ENCODE data around the gene SULT2B1. TPM values are rescaled to one million over a fixed set of nuclear protein-coding genes. Genes with fewer than 3 reads are reported as not detected.

The SULT2B1 gene
- total RNA-seq, 1 donor from 2014 or later = not detected

DNA sequence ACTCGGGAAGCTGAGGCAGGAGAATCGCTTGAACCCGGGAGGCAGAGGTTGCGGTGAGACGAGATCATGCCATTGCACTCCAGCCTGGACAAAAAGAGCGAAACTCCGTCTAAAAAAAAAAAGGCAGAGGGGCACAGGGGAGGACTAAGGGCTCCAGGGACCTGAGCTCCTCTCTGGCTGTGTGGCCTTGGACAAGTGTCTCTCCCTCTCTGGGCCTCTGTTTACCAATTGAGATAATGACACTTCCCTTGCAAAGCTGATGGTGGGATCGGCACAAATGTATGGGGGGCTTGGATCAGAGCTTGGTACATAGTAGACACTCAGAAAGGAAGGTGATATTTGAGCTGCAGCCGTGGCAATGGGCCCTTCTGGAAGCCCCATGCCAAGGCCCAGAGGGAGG is 43.2 kb downstream of the SULT2B1 start:
- H3K4me3 Mint-ChIP-seq = no peak overlapping the region
- H3K27me3 Mint-ChIP-seq (ENCODE audit: low read depth) = peaks cover 11% of the 10 kb centered on the region
- H3K4me1 Mint-ChIP-seq = no peaks in the 10 kb centered on the region
- H3K27ac Mint-ChIP-seq (ENCODE audit: unreplicated experiment) = no peak overlapping the region
- H3K36me3 Mint-ChIP-seq (ENCODE audit: low read depth) = no peaks in the 10 kb centered on the region
- H3K9me3 Mint-ChIP-seq = no peaks in the 10 kb centered on the region
- DNase-seq (ENCODE audit: low read depth, low spot score) = no peak
- TF ChIP-seq, protein P1, sequence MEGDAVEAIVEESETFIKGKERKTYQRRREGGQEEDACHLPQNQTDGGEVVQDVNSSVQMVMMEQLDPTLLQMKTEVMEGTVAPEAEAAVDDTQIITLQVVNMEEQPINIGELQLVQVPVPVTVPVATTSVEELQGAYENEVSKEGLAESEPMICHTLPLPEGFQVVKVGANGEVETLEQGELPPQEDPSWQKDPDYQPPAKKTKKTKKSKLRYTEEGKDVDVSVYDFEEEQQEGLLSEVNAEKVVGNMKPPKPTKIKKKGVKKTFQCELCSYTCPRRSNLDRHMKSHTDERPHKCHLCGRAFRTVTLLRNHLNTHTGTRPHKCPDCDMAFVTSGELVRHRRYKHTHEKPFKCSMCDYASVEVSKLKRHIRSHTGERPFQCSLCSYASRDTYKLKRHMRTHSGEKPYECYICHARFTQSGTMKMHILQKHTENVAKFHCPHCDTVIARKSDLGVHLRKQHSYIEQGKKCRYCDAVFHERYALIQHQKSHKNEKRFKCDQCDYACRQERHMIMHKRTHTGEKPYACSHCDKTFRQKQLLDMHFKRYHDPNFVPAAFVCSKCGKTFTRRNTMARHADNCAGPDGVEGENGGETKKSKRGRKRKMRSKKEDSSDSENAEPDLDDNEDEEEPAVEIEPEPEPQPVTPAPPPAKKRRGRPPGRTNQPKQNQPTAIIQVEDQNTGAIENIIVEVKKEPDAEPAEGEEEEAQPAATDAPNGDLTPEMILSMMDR (conservative IDR thresholded peaks at IDR 0.05) = no peak

DNA sequence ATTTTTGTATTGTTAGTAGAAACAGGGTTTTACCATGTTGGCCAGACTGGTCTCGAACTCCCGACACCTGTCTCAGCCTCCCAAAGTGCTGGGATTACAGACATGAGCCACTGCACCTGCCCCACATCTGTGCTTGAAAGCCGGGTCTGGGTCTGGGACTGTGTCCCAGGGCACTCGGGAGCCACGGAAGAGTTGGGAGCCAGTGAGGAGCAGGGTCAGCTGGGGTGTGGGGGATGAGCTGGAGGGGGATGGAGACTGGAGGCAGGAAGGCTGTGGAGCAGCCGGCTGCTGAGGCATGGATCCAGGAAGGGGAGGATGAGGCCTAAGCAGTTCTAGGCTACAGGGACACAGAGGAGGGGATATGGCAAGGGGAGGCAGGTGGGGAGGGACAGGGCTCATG is 43.9 kb downstream of the SULT2B1 start:
- DNase-seq (ENCODE audit: low read depth, low spot score) = no peak
- no peaks in the 10 kb centered on the region for H3K36me3 Mint-ChIP-seq (ENCODE audit: low read depth)
- peaks cover 6% of the 10 kb centered on the region for H3K27me3 Mint-ChIP-seq (ENCODE audit: low read depth)
- no peak overlapping the region for H3K27ac Mint-ChIP-seq (ENCODE audit: unreplicated experiment)
- H3K4me1 Mint-ChIP-seq = no peaks in the 10 kb centered on the region
- no peak overlapping the region for H3K4me3 Mint-ChIP-seq
- TF ChIP-seq, protein P1 (conservative IDR thresholded peaks at IDR 0.05) = no peak
- no peaks in the 10 kb centered on the region for H3K9me3 Mint-ChIP-seq

DNA sequence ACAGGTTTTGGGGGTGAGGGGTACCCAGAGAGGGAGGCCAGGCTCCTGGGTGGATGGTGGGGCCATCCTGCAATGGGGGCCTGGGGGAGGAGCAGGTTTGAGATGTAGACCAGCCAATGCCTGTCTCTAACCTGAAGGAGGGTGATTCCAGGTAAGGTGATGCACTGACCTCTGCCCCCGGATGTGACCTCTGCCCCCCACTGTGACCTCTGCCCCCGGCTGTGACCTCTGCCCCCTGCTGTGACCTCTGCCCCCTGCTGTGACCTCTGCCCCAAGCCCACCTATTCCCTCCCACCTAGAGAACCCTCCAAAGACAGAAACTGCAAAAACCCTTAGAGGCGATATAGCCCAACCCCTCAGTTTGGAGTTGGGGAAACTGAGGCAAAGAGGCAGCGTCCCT is 44.3 kb downstream of the SULT2B1 start:
- Mint-ChIP-seq H3K4me1 (no peaks in the 10 kb centered on the region), H3K27ac (ENCODE audit: unreplicated experiment) (no peak overlapping the region), H3K9me3 (no peaks in the 10 kb centered on the region), H3K36me3 (ENCODE audit: low read depth) (no peaks in the 10 kb centered on the region), H3K4me3 (no peak overlapping the region), H3K27me3 (ENCODE audit: low read depth) (peaks cover 2% of the 10 kb centered on the region)
- TF ChIP-seq, protein P1 (conservative IDR thresholded peaks at IDR 0.05) = no peak
- DNase-seq (ENCODE audit: low read depth, low spot score) = no peak

DNA sequence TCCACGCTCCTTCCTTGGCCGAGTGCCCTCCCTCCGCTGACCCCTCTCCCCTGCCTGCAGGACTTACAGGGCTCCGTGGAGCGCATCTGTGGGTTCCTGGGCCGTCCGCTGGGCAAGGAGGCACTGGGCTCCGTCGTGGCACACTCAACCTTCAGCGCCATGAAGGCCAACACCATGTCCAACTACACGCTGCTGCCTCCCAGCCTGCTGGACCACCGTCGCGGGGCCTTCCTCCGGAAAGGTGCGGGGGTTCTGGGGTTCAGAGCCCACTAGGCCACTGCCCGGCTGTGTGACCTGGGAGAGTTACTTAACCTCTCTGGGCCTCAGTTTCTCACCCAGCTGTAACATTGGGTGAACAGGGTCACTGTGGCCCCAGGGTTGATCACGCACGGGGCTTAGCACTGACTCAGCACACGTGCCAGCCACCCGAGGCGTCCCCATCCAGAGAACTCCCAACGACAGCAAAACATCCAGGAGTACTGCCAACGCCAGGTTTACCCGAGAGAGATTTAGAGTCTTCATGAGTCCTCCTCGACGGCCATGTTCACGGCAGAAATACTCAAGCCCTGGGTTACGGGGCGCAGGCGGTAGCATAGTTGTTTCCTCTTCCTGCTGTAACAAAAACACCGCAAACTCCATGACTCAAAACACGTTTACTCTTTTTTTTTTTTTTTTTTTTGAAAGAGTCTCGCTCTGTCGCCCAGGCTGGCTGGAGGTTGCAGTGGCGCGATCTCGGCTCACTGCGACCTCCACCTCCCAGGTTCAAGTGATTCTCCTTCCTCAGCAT is 44.9 kb downstream of the SULT2B1 start:
- H3K4me3 Mint-ChIP-seq = no peak overlapping the region
- TF ChIP-seq, protein P1 (conservative IDR thresholded peaks at IDR 0.05) = no peak
- no peaks in the 10 kb centered on the region for H3K36me3 Mint-ChIP-seq (ENCODE audit: low read depth)
- DNase-seq (ENCODE audit: low read depth, low spot score) = no peak
- no peaks in the 10 kb centered on the region for H3K4me1 Mint-ChIP-seq
- no peak overlapping the region for H3K27ac Mint-ChIP-seq (ENCODE audit: unreplicated experiment)
- H3K9me3 Mint-ChIP-seq = no peaks in the 10 kb centered on the region
- no peaks in the 10 kb centered on the region for H3K27me3 Mint-ChIP-seq (ENCODE audit: low read depth)

DNA sequence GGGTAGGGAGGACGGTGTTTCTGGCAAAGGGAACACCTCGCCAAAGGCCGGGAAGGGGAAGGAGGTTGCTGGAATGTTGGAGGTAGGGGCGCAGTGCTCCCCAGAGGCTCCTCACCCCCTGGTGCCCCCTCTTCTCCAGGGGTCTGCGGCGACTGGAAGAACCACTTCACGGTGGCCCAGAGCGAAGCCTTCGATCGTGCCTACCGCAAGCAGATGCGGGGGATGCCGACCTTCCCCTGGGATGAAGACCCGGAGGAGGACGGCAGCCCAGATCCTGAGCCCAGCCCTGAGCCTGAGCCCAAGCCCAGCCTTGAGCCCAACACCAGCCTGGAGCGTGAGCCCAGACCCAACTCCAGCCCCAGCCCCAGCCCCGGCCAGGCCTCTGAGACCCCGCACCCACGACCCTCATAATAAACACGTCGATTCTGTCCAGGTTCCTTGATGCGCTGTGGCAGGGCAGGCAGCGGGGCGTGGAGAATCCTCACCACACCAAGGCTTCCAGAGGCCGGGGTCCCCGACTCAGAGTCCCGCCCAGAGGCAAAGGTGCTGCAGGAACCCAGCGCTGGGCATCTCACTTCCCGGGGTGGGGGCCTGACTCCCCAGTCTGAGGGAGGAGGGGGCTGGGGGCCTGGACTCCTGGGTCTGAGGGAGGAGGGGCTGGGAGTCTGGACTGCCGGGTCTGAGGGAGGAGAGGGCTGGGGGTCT is 47.2 kb downstream of the SULT2B1 start:
- Mint-ChIP-seq H3K36me3 (ENCODE audit: low read depth) (no peaks in the 10 kb centered on the region), H3K9me3 (no peaks in the 10 kb centered on the region), H3K4me1 (no peaks in the 10 kb centered on the region), H3K27me3 (ENCODE audit: low read depth) (no peaks in the 10 kb centered on the region), H3K27ac (ENCODE audit: unreplicated experiment) (no peak overlapping the region), H3K4me3 (no peak overlapping the region)
- DNase-seq (ENCODE audit: low read depth, low spot score) = no peak
- TF ChIP-seq, protein P1 (conservative IDR thresholded peaks at IDR 0.05) = no peak

All from neural crest cell (in vitro differentiated cells).